ENCODE data around the gene AQP1.

AQP1 gene

GRCh38 chr7:30931929-30932540, 20.4 kb downstream of the AQP1 start:
- no peak for TF ChIP-seq CTCF (IDR thresholded peaks at IDR 0.05)
- Mint-ChIP-seq H3K4me3 (no peak overlapping the region), H3K9me3 (peaks cover 9% of the 10 kb centered on the region), H3K27ac (peak overlapping the region; percentile 17), H3K27me3 (ENCODE audit: low read depth, poor library complexity) (peaks cover 11% of the 10 kb centered on the region), H3K36me3 (ENCODE audit: low read depth) (no peaks in the 10 kb centered on the region), H3K4me1 (peaks cover 14% of the 10 kb centered on the region)
- DNase-seq = no peak

- H3K9me3 Mint-ChIP-seq = peaks cover 5% of the 10 kb centered on the region
- H3K27ac Mint-ChIP-seq = peak overlapping the region; percentile 17
- peaks cover 14% of the 10 kb centered on the region for H3K4me1 Mint-ChIP-seq
- peaks cover 11% of the 10 kb centered on the region for H3K27me3 Mint-ChIP-seq (ENCODE audit: low read depth, poor library complexity)
- no peak overlapping the region for H3K4me3 Mint-ChIP-seq
- DNase-seq = no peak
- H3K36me3 Mint-ChIP-seq (ENCODE audit: low read depth) = no peaks in the 10 kb centered on the region
- no peak for TF ChIP-seq CTCF (IDR thresholded peaks at IDR 0.05)
These were observed 20.9 kb downstream of the AQP1 start for GRCh38 chr7:30932562-30932961.

DNA sequence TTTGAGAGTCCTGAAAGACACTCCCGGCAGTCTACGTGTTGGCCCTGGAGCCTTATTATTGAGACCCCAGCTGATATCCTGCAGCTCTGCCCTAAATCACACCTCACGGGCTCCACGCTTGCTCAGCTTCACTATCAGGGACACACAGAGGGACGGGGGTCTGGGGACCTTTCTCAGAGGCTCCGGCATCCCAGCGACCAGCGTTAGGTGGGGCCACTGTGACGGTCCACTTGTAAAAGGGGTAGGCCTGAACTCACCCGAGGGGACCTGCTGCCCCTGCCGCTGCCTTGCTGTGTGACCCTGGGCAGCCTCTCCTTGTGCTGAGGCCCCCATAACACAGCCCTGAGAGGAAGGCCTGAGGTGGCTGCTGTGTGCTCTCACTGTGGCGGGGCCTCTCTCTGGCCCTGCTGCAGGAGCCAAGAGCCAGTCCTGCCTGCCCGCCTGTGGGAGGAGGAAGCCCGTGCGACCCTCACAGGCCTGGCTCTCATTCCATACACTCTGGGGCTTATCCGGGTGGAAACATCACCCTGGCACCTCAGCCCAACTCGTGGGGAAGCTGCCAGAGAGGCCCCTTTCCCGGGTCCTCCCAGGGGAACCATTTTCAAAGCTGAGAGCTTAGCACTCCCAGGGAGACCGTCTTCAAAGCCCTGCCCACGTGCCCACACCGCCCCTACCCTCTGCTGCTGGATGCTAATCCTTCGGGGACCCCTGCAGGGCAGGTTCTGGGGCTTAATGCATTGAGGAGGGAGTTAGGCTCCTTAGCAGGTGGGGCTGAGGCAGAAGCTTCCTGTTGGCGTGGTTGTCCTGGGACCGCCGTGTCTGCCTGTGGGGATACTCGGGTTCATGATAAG, 21.7 kb downstream of the AQP1 start:
- H3K27ac Mint-ChIP-seq = peak overlapping the region; percentile 29
- no peak overlapping the region for H3K4me3 Mint-ChIP-seq
- no peaks in the 10 kb centered on the region for H3K36me3 Mint-ChIP-seq (ENCODE audit: low read depth)
- no peaks in the 10 kb centered on the region for H3K9me3 Mint-ChIP-seq
- no peak for TF ChIP-seq CTCF (IDR thresholded peaks at IDR 0.05)
- no peak for DNase-seq
- H3K27me3 Mint-ChIP-seq (ENCODE audit: low read depth, poor library complexity) = peaks cover 11% of the 10 kb centered on the region
- H3K4me1 Mint-ChIP-seq = peaks cover 14% of the 10 kb centered on the region

- TF ChIP-seq CTCF (IDR thresholded peaks at IDR 0.05) = no peak
- no peaks in the 10 kb centered on the region for H3K9me3 Mint-ChIP-seq
- no peaks in the 10 kb centered on the region for H3K36me3 Mint-ChIP-seq (ENCODE audit: low read depth)
- DNase-seq = no peak
- no peak overlapping the region for H3K27ac Mint-ChIP-seq
- peaks cover 11% of the 10 kb centered on the region for H3K27me3 Mint-ChIP-seq (ENCODE audit: low read depth, poor library complexity)
- H3K4me3 Mint-ChIP-seq = no peak overlapping the region
- peaks cover 14% of the 10 kb centered on the region for H3K4me1 Mint-ChIP-seq
These were observed 22.6 kb downstream of the AQP1 start for GRCh38 chr7:30934225-30934624.

- no peak for TF ChIP-seq CTCF (IDR thresholded peaks at IDR 0.05)
- no peaks in the 10 kb centered on the region for H3K9me3 Mint-ChIP-seq
These were observed 23.3 kb downstream of the AQP1 start for GRCh38 chr7:30934732-30935568.

More at GRCh38 chr7:30934732-30935568, 23.3 kb downstream of the AQP1 start:
- no peak for DNase-seq
- Mint-ChIP-seq H3K4me3 (no peak overlapping the region), H3K36me3 (ENCODE audit: low read depth) (no peaks in the 10 kb centered on the region), H3K27ac (no peak overlapping the region), H3K27me3 (ENCODE audit: low read depth, poor library complexity) (peaks cover 11% of the 10 kb centered on the region), H3K4me1 (peaks cover 14% of the 10 kb centered on the region)
